Fibroblast of pulmonary artery (primary cell): ENCODE data around the gene PNLIPRP1.

Experiments
- DNase-seq: peaks from one replicate; pipeline ENCODE4 v3.0.0-alpha.2; 2010; ENCODE audit warnings: low read depth
- H3K4me3 ChIP-seq: replicated peaks from 2 replicates; pipeline ENCODE4 v1.5.1; 2011; ENCODE audit warnings: low read depth, mild to moderate bottlenecking, control low read depth, low read length, moderate library complexity
- TF ChIP-seq, protein P1 (sequence below): IDR thresholded peaks from 2 replicates; pipeline ENCODE4 v1.5.1; 2011; ENCODE audit warnings: mild to moderate bottlenecking, control low read depth, low read length, inconsistent platforms; ENCODE audit errors: missing control alignments

Gene PNLIPRP1

DNA sequence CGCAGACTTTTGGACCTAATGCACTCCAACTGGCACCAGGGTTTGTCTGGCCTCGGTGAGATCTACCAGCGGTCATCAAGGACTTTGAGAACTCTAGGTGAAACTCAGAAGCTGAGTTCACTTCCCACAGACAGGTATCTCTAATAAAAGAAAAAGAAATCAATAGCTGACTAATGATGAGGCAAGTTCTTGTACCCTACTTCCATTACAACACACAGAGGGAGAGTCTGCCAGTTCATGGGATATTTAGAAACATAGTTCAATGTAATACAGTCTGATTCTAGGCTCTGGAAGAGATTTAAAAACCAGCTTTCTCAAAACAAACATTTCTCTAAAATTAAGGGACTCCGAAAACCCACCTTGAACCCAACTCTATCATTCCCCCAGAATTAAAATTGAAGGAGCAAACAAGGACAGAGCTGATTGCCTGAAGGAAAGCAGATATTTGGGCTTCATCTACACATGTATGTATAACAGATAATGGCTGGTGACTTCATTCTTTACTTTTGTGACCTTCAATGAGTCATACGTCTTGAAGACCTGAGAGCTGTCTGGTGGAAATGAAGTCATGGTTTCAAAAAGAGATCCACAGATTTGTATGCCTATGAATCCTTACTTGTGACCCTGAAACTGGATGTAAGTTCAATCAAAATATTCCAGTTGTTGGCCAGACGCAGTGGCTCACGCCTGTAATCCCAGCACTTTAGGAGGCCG, 2.7 kb upstream of the PNLIPRP1 start:
- no peak for DNase-seq
- TF ChIP-seq, protein P1, sequence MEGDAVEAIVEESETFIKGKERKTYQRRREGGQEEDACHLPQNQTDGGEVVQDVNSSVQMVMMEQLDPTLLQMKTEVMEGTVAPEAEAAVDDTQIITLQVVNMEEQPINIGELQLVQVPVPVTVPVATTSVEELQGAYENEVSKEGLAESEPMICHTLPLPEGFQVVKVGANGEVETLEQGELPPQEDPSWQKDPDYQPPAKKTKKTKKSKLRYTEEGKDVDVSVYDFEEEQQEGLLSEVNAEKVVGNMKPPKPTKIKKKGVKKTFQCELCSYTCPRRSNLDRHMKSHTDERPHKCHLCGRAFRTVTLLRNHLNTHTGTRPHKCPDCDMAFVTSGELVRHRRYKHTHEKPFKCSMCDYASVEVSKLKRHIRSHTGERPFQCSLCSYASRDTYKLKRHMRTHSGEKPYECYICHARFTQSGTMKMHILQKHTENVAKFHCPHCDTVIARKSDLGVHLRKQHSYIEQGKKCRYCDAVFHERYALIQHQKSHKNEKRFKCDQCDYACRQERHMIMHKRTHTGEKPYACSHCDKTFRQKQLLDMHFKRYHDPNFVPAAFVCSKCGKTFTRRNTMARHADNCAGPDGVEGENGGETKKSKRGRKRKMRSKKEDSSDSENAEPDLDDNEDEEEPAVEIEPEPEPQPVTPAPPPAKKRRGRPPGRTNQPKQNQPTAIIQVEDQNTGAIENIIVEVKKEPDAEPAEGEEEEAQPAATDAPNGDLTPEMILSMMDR, result no peak
- H3K4me3 ChIP-seq, result no peak overlapping the region

DNA sequence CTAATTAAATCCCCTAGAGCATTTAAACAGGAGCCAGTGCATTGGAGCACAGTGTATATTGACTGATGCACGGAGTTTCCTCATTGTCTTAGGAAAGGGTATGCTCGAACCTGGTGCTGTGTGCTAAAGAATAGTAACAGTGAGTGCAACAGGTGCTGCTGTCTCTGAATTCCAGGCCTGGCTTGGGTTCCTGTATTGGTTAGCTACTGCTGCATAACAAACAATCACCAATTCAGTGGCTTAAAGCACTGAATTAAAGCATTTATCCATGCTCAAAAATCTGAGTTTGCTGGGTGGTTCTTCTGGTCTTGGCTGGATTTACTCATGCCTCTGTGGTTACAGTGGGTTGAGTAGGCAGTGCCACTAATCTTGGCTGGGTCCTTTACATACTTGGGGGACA, 1.8 kb upstream of the PNLIPRP1 start:
- TF ChIP-seq, protein P1, result no peak
- no peak overlapping the region for H3K4me3 ChIP-seq
- DNase-seq, result no peak

DNA sequence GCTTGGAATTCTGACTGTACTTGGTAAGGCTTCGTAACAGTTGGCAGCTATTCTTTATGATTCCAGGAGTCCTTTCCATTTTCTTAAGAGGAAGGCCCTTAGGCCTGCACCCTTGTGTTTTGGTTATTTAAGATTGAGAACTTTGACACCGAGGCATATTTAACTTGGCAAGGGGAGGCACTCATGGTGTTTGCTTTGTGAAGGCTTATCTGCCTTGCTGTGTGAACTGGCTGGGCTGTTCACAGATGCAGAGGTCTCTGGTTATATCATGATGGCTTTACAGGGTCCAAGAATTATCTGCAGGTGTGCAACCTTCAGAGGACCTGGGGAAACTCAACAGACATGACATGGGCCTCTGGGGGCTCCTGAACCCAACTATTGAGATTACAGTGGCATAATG, 833 bp upstream of the PNLIPRP1 start:
- no peak overlapping the region for H3K4me3 ChIP-seq
- no peak for DNase-seq
- TF ChIP-seq, protein P1, result no peak

DNA sequence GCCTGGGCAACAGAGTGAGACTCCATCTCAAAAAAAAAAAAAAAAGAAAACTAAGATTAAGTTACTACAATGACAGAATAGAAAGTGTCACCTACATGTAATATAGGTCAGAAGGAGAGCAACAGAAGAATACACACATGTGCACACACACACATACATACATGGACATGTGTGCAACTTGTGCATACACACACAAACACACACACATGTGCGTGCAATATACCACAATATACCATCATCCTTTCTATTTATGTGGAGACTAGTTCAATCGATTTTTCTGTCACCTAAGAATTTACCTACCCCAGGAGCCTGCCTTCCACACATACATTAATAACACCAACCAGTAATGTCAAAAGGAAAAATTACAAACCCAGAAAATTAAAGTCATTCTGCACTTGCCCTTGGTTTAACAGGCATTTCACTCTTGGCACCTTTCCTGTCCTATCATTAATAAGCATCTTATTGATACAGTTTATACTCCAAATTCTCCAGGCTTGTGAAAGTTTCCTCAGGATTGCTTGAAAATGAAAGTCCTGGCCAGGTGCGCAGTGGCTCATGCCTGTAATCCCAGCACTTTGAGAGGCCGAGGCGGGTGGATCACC, 2.5 kb downstream of the PNLIPRP1 start:
- TF ChIP-seq, protein P1, result no peak
- no peak overlapping the region for H3K4me3 ChIP-seq
- no peak for DNase-seq

DNA sequence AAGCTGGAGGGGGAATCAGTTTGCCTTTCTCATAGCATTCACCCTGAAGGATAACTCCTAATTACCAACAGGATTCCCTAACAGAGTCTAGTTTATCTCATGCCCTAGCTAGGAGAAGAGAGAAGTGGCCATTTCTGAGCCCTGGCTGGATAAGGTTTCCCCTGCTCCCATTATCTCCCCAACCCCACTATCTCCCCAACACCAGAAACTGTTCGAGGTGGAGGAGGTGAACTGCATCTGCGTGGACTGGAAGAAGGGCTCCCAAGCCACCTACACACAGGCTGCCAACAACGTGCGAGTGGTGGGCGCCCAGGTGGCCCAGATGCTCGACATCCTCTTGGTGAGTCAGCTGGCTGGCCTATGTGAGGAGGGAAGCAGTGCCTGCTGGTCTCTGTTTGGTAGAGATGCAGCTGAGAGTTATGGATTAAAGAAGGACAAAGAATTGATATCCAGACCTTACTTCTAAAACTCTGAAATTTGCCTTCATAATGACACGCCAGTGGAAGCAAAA, 3.8 kb downstream of the PNLIPRP1 start:
- TF ChIP-seq, protein P1, result no peak
- no peak overlapping the region for H3K4me3 ChIP-seq
- no peak for DNase-seq

DNA sequence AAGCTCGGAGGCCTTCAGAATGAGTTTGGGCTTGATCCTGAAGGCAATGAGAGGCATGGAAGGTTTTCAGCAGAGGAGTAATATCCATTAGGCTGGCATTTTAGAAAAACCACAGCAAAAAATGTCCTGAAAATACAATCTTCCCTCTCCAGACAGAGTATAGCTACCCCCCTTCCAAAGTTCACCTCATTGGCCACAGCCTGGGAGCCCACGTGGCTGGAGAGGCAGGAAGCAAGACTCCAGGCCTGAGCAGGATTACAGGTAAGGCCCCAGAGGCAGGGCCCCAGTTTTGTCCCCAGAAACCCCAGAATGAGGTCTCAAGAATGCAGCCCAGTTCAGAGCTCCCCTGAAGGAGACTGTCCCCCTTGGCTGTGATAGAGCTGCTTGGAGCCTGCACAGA, 5.3 kb downstream of the PNLIPRP1 start:
- no peak for DNase-seq
- TF ChIP-seq, protein P1, result no peak
- no peak overlapping the region for H3K4me3 ChIP-seq

DNA sequence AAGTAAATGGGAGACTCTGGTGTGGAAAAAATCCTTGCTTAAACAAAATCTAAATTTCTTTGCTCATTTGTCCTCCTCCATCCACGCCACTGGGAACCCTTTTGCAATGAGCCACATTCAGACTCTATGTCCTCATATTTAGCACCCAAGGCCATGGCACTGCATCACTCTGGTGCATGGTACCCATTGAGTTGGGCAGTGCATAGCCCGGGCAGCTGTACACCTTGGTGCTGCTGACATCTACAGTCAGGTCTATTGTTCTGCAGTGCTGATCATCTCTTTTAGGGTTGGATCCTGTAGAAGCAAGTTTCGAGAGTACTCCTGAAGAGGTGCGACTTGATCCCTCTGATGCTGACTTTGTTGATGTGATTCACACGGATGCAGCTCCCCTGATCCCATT, 6.8 kb downstream of the PNLIPRP1 start:
- no peak for DNase-seq
- TF ChIP-seq, protein P1, result no peak
- no peak overlapping the region for H3K4me3 ChIP-seq
